Measurements from ENCODE around the gene SPINT1.

Gene SPINT1

DNA sequence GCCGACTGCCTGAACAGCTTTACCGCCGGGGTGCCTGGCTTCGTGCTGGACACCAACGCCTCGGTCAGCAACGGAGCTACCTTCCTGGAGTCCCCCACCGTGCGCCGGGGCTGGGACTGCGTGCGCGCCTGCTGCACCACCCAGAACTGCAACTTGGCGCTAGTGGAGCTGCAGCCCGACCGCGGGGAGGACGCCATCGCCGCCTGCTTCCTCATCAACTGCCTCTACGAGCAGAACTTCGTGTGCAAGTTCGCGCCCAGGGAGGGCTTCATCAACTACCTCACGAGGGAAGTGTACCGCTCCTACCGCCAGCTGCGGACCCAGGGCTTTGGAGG is 815 bp downstream of the SPINT1 start:
- DNase-seq (ENCODE audit: extremely low read depth, low read depth) = no peak

DNA sequence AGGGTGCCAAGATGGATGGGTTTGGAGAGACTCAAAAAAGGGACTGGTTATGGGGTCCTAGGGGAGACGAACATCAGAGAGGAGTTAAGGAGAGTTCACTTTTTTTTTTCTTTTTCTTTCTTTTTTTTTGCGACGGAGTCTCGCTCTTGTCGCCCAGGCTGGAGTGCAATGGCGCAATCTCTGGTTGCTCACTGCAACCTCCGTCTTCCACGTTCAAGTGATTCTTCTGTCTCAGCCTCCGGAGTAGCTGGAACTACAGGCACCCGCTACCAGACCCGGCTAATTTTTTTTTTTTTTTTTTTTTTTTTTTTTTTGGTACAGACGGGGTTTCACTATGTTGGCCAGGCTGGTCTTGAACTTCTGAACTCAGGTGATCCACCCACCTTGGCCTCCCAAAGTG is 1.2 kb downstream of the SPINT1 start:
- no peak for DNase-seq (ENCODE audit: extremely low read depth, low read depth)

More for the DNA sequence above, 815 bp downstream of the SPINT1 start:
- TF ChIP-seq, protein P1, sequence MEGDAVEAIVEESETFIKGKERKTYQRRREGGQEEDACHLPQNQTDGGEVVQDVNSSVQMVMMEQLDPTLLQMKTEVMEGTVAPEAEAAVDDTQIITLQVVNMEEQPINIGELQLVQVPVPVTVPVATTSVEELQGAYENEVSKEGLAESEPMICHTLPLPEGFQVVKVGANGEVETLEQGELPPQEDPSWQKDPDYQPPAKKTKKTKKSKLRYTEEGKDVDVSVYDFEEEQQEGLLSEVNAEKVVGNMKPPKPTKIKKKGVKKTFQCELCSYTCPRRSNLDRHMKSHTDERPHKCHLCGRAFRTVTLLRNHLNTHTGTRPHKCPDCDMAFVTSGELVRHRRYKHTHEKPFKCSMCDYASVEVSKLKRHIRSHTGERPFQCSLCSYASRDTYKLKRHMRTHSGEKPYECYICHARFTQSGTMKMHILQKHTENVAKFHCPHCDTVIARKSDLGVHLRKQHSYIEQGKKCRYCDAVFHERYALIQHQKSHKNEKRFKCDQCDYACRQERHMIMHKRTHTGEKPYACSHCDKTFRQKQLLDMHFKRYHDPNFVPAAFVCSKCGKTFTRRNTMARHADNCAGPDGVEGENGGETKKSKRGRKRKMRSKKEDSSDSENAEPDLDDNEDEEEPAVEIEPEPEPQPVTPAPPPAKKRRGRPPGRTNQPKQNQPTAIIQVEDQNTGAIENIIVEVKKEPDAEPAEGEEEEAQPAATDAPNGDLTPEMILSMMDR (IDR thresholded peaks at IDR 0.05; ENCODE audit: low read depth, low read length) = no peak

DNA sequence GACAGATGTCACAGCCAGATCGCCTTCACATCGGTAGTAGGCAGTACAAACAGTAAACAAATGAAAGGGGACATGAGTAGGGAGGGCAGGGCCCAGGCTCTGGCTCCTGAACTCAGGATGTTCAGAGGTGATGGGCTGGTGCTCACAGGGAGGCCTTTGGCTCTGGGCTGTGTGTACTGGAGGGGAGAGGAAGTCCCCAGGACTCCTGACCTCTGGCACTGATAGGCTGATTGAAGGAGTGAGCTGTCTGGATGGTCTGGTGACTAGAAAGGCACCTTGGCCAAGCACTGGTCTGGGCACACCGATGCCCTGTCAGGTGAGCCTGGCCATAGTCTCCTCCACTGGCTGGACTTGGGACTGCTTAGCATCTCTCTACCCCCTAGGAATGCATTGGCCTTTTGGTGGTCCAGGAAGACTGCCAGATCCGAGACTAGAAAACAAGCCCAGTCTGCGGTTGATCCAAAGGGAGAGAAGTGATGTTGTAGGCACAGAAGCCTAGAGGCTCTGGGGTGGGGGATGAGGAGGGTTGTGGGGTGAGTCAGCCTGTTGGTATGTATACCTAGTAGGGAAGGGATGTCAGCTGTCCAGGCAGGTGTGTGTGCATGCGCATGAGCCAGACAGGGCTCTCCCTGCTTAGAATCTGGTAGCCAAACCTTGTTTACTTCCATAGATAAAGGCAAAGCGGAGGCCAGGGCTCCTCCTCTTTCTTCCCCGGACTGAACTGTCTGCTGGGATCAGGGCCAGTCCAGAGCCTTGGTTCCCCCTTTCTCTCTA is 1.9 kb downstream of the SPINT1 start:
- TF ChIP-seq, protein P1 (IDR thresholded peaks at IDR 0.05; ENCODE audit: low read depth, low read length) = no peak
- no peak for DNase-seq (ENCODE audit: extremely low read depth, low read depth)

More for the DNA sequence above, 1.2 kb downstream of the SPINT1 start:
- TF ChIP-seq, protein P1 (IDR thresholded peaks at IDR 0.05; ENCODE audit: low read depth, low read length) = no peak

DNA sequence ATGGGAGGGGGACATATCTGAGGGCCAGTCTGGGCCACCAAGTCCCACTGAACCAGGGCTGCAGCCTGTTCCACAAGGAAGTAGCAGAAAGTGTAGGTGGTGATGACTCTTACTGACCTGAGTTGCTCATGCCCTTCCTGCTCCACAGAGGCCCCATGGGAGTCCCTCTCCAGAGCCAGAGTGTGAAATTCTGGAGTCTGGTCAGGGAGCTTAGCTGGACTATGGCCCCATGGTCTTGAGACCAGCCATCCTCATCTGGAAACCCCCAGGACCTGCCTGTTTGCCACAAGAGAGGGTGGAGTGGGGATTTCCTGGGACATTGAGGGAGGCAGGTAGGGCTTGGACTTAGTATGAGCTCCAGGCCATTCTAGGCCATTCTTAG is 3.0 kb downstream of the SPINT1 start:
- TF ChIP-seq, protein P1 (IDR thresholded peaks at IDR 0.05; ENCODE audit: low read depth, low read length) = no peak
- DNase-seq (ENCODE audit: extremely low read depth, low read depth) = no peak

DNA sequence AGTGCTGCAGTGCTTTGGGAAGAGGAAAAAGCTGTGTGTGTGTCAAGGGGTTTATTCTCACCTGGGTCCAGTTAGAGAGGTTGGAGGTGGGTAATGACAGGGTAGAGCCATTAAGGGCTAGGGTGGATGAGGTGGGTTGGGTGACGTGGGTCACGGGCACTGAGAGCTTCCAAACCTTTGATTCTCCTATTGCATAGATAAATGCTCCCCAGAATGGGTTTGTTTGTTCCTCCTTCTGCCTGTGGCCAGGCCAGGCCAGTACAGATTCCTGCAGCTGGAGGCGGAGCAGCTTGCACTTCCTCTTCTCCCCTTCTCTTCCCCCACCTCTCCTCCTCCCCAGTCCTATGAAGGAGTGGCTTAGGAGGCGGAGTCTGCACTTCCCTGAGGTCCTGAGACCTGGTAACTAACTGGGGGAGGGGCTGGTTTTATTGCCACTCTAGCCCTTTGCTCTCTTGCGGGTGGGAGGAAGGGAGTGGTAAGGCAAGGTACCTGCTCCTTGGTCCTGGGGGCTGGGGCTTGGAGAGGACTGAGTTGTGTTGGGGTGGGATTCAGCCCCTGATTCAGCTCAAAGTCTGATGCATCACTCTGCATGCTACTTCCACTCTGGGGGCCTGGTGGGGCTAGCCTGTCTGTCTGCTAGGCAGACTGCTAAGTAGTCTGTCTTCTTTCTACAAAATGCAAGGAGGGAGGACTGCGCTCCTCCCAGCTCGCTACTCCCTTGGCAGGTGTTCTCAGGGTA is 3.5 kb downstream of the SPINT1 start:
- TF ChIP-seq, protein P1 (IDR thresholded peaks at IDR 0.05; ENCODE audit: low read depth, low read length) = no peak
- no peak for DNase-seq (ENCODE audit: extremely low read depth, low read depth)

DNA sequence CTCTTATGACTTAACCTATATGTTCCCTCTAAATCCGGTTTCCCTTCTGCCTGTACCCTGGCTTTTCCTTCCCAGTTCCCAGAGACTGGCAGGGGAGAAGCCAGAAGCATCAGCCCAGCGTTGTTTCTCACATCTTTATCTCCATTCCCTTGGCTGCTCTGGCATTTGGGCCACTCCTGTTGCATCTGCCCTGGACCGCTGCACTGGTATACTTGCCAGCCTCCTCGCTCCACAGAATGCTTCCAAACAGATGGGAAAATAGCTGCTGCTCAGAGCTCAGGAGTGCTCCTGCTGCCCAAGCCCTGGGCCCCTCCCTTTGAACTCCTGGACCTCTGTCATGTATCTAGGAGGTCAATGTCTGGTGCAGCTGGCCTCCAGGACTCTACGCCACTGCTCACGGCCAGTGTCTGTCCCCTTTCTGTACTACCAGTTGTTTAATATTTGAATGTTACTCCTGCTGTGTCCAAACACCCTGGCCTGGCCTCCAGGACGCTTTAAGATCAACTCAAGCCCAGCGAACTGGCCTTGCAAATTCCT is 6.8 kb downstream of the SPINT1 start:
- TF ChIP-seq, protein P1 (IDR thresholded peaks at IDR 0.05; ENCODE audit: low read depth, low read length) = no peak
- no peak for DNase-seq (ENCODE audit: extremely low read depth, low read depth)

DNA sequence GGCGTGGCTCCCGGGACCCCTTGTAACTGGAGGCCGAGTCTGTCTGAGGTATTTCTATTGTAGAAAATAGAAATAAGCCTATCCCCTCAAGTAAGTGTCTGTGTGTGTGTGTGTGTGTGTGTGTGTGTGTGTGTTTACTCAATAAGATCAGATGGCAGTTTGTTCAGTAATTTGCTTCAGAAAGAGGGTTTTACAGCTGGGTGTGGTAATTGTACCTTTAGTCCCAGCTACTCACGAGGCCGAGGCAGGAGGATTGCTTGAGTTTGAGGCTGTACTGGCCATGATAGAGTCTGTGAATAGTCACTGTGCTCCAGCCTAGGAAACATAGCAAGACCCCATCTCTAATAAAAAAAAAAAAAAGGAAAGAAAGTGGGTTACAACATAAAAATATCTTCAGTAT is 8.7 kb downstream of the SPINT1 start:
- DNase-seq (ENCODE audit: extremely low read depth, low read depth) = no peak
- TF ChIP-seq, protein P1 (IDR thresholded peaks at IDR 0.05; ENCODE audit: low read depth, low read length) = no peak

Data from AG09319 (cell line).